ENCODE data around the gene MXD4.
"Not testable (repeated sequence)": the region's sequence is repeated elsewhere in the genome, so short reads cannot be mapped to it uniquely, and the experiment has no call there.

MXD4 gene

GRCh38 chr4:2291705-2292645 lies 30.1 kb upstream of the MXD4 start:
- DNase-seq: no peak

DNA sequence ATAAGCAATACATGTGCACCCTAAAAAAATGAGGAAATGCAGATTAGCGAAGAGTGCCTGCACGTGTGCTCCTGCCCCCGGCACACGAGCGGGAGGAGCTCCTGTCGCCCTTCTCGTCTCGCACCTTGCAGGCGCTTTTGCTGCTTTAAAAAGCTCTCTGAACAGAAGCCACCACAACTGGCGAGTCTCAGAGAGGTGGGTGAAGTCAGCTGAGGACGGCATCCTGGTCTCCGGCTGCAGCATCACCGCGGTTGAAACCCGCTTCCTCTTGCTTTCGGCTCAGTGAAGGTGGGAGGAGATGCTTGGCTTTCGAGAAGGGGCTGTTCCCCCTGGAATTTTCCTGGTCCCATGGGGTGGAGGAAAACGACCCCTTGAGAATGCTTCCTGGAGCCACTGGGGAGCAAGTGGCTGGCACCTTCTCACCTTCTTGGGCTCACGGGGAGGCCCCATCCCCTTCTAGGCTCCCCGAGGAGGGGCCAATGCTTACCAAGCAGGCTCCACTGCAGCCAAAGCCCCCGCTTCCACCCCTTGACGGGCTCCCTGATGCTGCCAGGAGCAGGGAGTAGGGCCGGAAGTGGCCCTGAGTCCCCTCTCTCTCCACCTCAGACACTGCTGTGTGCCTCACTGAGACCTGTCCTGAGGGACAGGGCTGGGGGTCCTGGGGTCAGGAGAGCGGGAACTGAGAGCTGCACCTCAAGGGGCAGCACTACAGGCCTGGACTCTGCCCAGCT lies 29.2 kb upstream of the MXD4 start:
- no peak for DNase-seq

- DNase-seq: no peak
These were observed 28.6 kb upstream of the MXD4 start for GRCh38 chr4:2290488-2290887.

- no peak for DNase-seq
These were observed 28.0 kb upstream of the MXD4 start for GRCh38 chr4:2289955-2290333.

- DNase-seq: no peak
These were observed 27.5 kb upstream of the MXD4 start for GRCh38 chr4:2289311-2289954.

GRCh38 chr4:2288051-2288541 lies 26.2 kb upstream of the MXD4 start:
- DNase-seq: no peak

DNA sequence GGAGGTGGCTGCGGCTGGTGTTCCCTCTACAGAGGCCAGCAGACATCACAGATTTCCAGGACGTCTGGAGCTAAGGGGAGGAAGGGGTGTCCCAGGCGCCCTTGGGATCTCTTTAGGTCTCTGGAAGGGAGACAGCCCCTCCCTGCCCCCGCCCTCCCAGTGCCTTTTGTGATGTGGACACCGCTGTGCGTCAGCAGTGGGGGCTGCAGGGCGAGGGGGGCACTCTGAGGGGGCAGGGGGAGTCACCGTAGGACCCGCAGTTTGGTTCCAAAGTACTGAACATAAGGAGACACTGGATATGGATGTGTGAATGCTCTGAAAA lies 25.6 kb upstream of the MXD4 start:
- no peak for DNase-seq

DNA sequence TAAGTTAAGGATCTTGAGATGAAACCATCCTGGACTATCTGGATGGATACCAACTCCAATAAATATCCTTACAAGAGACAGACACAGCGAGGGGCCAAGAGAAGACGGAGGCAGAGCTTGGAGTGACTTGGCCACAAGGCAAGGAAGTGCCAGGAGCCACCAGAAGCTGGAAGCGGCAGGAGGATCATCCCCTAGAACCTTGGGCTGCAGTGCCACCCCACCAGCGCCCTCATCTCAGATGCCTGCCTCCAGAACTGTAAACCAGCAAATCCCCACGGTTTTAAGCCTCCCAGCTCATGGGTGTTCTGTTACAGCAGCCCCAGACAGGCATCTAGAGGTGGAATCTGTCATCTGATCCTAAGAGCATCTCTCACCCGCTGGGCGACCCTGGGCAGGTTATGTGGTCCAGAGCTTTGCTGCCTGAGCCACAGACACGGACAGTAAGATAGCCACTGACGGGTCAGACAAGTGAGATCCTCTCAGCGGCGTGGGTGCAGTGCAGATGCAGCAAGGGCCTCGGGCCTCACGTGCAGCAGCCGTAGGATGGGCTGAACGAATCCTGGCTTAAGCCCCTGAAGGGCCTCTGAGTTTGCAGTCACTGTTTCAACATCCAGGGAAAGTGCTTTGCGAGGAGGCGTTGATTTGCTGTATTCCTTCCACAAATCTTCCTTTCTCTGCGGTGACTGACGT lies 25.1 kb upstream of the MXD4 start:
- no peak for DNase-seq

DNA sequence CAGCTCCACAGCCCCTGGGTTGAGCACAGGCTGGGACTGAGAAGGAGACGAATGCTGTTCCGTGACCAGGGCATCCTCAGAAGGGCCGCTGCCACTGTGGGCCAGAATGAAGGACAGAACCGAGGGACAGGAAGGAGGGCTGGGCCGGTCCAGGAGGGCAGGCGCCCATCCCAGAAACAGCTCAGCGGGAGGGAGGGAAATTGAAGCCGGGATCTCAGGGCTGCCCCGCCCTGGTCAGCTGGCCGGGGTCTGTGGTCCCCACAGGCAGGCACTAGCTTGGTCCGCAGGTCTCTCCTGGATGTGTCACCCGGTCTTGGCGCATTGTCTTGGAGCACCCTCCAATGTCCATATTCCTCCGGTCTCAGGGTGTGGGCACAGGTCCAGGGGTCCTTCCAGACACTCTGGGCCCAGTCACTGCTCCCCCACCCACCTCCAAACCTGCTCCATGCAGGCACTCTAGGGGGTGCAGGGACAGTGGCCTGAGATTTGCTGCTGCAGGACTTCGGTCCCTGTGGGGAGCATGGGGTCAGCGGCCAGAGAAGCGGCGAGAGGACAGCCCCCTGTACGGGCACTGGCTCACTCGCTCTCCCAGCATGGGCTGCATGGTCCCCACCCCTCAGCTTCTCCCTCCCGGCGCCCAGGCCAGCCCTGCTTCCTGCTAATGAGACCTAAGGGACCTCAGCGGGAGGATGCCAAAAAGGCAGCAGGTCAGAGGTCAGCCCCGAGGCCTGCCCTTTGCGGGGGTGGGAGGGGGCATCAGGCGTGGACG lies 23.9 kb upstream of the MXD4 start:
- no peak for DNase-seq

DNA sequence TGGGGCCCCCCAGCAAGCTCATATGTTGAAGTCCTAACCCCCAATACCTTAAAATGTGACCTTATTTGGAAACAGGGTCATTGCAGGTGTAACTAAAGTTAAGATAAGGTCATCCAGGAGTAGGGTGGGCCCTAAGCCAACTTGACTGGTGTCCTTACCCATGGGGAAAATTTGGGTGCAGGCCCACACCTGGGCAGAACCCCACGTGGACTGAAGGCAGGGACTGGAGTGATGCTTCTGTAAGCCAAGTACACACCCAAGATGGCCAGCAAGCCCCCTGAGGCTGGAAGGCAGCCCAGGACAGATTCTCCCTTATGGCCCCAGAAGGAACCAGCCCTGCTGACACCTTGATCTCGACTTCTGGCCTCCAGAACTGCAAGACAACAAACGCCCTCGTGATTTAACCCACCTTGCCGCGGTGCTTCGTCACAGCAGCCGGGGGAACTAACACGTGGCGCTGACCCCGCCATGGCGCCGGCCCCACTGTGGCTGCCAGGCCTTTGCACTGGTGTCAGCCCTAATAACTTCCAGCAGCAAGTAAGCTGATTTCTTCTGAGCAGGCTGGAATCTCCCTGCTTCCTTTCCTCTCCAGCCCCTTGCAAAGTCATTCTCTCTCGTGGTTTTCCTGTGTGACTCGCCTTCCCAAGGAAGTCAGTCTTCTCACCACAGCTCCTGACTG lies 23.2 kb upstream of the MXD4 start:
- no peak for DNase-seq

DNA sequence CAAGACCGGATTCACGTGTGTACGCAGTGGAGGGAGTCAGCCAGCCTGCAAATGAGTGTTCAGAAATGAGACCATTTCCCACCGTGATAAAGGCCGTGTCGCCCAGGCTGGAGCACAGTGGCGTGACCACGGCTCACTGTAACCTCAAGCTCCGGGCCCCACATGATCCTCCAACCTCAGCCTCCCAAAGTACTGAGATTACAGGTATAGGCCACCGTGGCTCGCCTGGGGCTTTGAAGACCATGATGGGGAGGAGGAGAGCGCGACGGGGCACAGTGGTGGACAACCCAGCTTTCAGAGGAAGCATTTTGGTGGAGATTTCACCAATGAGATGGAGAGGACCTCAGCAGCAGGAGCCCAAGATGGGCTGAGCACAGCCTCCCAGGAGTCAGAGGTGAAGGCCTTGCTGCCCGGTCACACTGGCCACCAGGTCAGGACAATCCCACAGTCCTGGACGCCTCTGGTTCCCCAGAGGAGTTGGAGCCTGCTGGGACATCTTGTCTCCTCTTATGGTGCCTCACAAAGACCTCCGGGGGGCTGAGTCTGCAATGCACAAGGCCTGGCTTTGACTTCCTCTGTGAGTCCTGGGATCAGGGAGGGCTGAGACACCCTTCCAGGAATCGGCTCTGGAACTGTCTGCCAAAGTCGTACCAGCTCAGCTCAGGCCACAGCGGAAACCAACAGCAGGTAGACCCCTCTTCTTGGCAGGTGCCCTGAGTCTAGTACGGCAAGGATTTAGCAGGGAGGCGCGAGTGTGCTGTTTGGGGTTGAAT lies 22.4 kb upstream of the MXD4 start:
- no peak for DNase-seq

DNA sequence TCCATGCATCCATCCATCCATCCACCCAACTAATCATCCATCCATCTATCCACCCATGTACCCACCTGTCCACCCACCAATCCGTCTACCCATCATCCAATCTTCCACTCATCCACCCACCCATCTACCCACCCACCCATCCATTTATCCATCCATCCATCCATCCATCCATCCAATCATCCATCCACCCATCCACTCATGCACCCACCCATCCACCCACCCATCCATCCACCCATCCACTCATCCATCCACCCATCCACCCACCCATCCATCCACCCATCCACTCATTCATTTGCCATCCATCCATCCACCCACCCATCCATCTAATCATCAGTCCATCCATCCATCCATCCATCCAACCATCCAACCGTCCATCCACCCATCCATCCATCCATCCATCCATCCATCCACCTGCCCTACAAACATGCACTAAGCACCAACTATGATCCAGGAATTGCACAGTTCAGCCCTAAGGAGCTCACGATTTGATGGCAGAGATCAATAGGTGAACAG lies 21.3 kb upstream of the MXD4 start:
- DNase-seq: no peak

- DNase-seq: no peak
These were observed 19.9 kb upstream of the MXD4 start for GRCh38 chr4:2281575-2282343.

DNA sequence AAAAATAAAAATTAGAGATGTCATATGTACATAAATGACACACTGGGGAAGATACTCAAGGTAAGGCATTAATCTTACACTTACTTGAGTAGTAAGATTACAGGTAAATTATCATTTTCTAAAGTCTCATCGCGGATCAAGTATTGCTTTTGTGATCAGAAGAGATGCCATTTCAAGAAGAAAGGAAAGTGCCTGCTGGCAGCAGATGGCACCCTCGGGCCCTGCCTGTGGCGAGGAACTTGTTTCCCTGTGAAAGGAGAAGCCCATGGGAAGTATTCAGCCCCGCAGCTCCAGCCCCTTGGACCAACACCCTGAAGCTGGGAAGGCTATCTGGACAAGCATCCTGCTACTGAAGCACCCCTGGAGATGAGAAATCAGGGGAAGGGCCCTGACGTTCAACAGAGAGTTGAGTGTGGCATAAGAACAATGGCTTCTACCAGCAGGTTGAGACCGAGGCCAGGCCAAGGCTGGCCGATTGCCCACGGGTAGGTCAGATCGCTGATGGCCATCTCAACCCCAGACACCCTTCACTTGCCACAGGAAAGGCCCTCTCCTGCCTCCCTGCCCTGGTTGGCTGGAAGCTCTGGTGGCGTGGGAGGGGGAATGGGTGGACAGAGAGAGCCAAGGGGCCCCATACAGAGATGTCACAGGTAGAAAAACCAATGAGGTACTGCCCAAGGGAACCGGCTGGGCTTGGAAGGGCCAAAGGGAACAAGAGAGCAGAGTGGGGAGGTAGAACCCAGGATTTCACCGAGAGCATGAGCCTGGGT lies 18.8 kb upstream of the MXD4 start:
- DNase-seq: no peak

- DNase-seq: no peak
These were observed 16.0 kb upstream of the MXD4 start for GRCh38 chr4:2277956-2278355.

DNA sequence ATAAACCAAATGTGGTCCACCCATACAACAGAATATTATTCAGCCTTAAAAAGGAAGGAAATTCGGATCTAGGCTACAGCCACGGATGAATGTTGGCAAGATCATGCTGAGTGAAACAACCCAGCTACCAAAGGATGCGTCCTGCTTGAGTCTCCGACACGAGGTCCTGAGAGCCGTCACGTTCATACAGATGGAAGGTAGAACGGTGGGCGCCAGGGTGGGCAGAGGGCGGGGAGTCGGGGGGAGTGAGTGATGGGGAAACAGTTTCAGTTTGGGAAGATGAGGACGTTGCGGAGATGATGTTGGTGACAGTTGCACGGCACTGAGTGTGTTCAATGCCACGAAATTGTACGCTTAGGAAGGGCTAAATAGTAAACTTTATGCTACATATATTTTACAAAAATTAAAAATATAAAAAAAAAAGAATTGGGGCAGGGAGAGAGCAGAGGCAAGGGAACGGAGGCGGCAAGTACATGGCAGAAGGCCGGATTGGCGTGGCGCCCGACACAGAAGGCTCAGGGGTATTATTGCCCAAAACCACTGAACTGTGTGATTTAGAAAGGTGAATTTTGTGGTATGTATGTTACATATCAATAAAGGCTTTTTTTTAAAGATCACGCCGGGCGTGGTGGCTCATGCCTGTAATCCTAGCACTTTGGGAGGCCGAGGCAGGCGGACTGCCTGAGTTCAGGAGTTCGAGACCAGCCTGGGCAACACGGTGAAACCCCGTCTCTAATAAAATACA lies 14.8 kb upstream of the MXD4 start:
- DNase-seq: no peak

DNA sequence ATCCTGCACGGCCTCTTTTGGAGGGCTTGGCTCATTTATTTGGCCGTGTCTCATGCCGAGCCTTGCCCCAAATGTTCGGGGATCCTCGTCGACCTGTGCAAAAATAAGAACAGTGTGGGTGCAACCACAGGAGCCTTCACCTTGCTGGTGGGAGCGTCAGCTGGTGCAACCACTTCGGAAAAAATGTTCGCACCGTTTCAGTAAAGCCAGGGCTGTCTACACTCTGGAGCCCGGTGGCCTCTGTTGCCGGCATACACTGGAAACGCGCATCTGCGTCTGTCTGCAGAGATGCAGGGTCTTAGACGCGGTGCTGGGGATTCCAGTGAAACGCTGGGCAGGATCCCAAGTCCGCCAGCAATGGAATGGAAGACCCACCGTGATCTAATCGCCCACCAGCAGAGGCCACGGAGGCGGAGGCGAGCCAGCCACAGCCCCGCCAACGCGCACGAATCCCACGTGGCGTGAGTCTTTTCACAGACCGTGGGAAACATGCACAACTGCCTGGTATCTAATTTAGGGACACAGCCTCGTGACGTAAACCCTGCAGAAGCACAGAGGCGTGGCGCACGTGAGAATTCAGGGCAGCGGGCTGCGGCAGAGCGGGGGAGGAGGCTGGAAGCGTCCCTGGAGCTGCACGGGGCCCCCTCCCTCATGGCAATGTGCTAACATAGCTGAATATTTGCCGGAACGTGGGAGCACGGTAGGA lies 13.8 kb upstream of the MXD4 start:
- no peak for DNase-seq

DNA sequence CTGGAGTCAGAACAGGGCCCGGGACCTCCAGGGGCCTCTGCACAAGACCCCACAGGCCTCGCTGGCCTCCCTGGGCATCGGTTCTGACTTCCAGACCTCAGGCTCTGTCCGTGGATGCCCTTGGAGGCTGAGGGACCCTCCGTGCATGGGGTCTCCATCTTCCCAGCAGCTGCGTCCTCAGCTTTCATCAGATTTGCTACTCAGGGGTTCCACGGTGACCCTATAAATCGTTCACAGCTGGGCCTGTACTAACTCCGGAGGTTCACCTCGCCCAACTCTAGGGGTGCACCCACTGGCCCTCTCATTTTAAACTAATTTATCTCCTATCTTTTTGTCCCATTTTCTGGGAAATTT lies 13.1 kb upstream of the MXD4 start:
- not testable (repeated sequence) for DNase-seq
